Natural killer cell treated with Interleukin-12 subunit alpha and Interleukin-12 subunit beta and Interleukin-15 and Interleukin-18, amount 100 ng/mL, for 72 hours (primary cell): ENCODE measurements around the gene TGFBI. TPM values are rescaled to one million over a fixed set of nuclear protein-coding genes. Genes with fewer than 3 reads are reported as not detected.

ENCODE experiments used
- ATAC-seq, 2 donors: fragments of 150-1000 bp; cut with Tn5 transposase in 1 of 2; sonication (Bioruptor Pico), chemical (Tn5 transposase) in 1 of 2; 2 replicates each; pipeline ENCODE4 v1.10.0; 2021
- DNase-seq: peaks from one replicate; pipeline ENCODE4 v3.0.0; 2022; ENCODE audit warnings: low spot score
- H3K27ac Mint-ChIP-seq, 2 donors: 1 replicate in 1 of 2; 2 replicates in 1 of 2; pipeline ENCODE4 v1.8.0; 2022; ENCODE audit warnings: mixed read lengths in 2 of 2, mild to moderate bottlenecking in 1 of 2, moderate library complexity in 1 of 2
- H3K27me3 Mint-ChIP-seq, 2 donors: 1 replicate in 1 of 2; 2 replicates in 1 of 2; pipeline ENCODE4 v1.8.0; 2022; ENCODE audit warnings: mixed read lengths in 2 of 2
- H3K36me3 Mint-ChIP-seq: one replicate; pipeline ENCODE4 v1.8.0; 2022; ENCODE audit warnings: mixed read lengths
- H3K4me1 Mint-ChIP-seq, 2 donors: 1 replicate in 1 of 2; 2 replicates in 1 of 2; pipeline ENCODE4 v1.8.0; 2022; ENCODE audit warnings: low read depth in 2 of 2, mixed read lengths in 2 of 2, mild to moderate bottlenecking in 1 of 2
- H3K4me3 Mint-ChIP-seq: one replicate; pipeline ENCODE4 v1.8.0; 2022; ENCODE audit warnings: mixed read lengths
- H3K9me3 Mint-ChIP-seq: 2 replicates; pipeline ENCODE4 v1.8.0; 2022; ENCODE audit warnings: mixed read lengths
- total RNA-seq, 2 donors: library from RNA; stranded (reverse); gene quantifications; one replicate each; pipeline ENCODE4 v1.2.3, GENCODE V29; 2022

Gene TGFBI
- total RNA-seq, 2 donors from 2014 or later: not detected

- no peak overlapping the region for H3K4me3 Mint-ChIP-seq
- DNase-seq: no peak
- no peak overlapping the region for H3K27ac Mint-ChIP-seq
- no peak for ATAC-seq
- no peaks in the 10 kb centered on the region for H3K4me1 Mint-ChIP-seq
- H3K36me3 Mint-ChIP-seq: no peaks in the 10 kb centered on the region
- no peaks in the 10 kb centered on the region for H3K9me3 Mint-ChIP-seq
- H3K27me3 Mint-ChIP-seq: peaks cover 30 to 44% of the 10 kb centered on the region in 2 donors
These were observed 71.1 kb downstream of the TGFBI start for GRCh38 chr5:136099870-136100269.

GRCh38 chr5:136101884-136102283, 73.1 kb downstream of the TGFBI start:
- peaks cover 23 to 32% of the 10 kb centered on the region in 2 donors for H3K27me3 Mint-ChIP-seq

DNA sequence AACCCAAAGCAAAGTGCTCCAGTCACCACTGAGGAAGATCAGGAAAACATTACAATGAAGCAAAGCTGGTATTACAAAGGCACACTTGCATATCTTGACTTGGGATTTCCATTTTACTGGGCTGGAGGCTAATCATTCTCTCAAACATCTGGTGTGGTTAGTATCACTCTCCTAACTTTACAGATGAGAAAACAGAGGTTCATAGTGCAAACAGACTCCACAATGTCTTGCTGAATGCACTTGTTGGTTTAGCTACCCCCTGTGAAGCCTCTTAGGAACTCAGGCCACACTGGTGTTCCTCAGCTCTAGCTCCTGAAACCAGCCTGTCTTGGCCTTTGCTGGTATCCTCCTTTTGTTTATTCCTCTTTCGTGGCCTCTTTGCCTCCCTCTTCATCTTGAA, 74.3 kb downstream of the TGFBI start:
- H3K27ac Mint-ChIP-seq: no peak overlapping the region
- DNase-seq (no peak), ATAC-seq (no peak)
- H3K4me3 Mint-ChIP-seq: no peak overlapping the region
- no peaks in the 10 kb centered on the region for H3K4me1 Mint-ChIP-seq
- no peaks in the 10 kb centered on the region for H3K9me3 Mint-ChIP-seq
- peaks cover 21 to 25% of the 10 kb centered on the region in 2 donors for H3K27me3 Mint-ChIP-seq
- H3K36me3 Mint-ChIP-seq: no peaks in the 10 kb centered on the region

More at GRCh38 chr5:136101884-136102283, 73.1 kb downstream of the TGFBI start:
- H3K27ac Mint-ChIP-seq: no peak overlapping the region
- ATAC-seq (no peak), DNase-seq (no peak)
- no peaks in the 10 kb centered on the region for H3K4me1 Mint-ChIP-seq
- H3K9me3 Mint-ChIP-seq: no peaks in the 10 kb centered on the region
- H3K4me3 Mint-ChIP-seq: no peak overlapping the region
- no peaks in the 10 kb centered on the region for H3K36me3 Mint-ChIP-seq

DNA sequence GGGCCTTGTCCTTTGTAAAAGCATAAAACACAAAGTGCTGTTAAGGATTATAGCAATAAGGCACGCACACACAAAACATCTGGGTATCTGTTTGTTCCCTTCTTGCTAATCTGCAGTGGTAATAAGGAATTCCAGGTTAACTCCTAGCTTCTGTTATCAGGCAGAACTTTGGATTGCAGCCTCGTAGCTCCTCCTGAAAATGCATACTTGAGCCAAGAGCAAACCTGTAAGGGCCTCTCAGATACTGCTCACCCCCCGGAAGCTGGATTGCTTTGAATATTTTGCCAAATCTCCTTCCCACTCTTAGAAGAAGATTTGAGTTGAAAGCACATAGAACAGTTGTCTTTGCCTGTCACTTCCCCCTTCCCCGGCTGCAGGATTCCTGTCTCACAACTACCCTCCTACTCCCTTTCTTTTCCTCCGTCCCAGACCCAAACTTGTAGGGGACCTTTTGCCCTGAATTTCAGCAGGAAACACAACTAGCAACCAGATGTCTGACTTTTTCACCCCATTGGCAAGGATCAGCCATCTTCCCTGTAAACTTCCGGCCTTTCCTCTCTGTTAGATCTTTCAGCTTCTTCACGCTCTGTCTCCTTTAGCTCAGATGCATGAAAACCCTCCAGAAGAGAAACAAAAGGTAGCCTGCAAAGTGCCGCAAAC, 75.6 kb downstream of the TGFBI start:
- Mint-ChIP-seq H3K36me3 (no peaks in the 10 kb centered on the region), H3K4me3 (no peak overlapping the region), H3K27me3 (peaks cover 15 to 25% of the 10 kb centered on the region in 2 donors), H3K9me3 (no peaks in the 10 kb centered on the region), H3K27ac (no peak overlapping the region), H3K4me1 (no peaks in the 10 kb centered on the region)
- no peak for ATAC-seq
- DNase-seq: no peak

DNA sequence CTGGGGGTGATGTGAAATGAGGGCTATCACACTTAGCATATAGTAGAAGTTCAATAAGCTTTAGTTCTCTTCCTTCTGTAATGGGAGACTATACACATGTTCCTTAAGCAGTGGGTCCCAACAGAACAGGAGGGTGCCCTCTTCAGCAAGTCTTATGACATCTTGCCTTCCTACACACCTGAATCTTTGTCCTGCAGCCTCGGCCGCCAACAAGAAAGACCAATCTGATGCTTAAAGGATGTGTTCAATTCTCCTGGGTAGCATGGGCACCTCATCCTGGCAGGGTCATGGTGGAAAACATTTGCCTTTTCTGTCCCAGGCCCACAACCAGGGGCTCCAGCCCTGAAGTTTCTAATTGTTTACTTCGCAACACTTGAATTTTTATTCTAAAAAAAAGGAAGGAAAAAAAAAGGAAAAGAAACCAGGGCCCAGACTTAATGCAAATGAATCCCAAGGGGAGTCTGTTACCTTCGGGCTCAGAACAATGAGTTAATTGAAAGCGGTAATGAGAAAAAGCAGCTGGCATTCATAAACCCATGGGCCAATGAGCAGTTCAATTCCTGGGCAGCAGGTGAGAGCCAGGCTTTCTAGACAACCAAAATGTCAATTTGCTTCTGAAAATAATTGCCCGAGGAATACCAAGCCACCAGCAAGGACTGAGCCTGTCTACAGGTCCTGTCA, 77.7 kb downstream of the TGFBI start:
- H3K27me3 Mint-ChIP-seq: peaks cover 14 to 17% of the 10 kb centered on the region in 2 donors
- no peak overlapping the region for H3K27ac Mint-ChIP-seq
- no peaks in the 10 kb centered on the region for H3K4me1 Mint-ChIP-seq
- no peaks in the 10 kb centered on the region for H3K9me3 Mint-ChIP-seq
- ATAC-seq (no peak), DNase-seq (no peak)
- no peaks in the 10 kb centered on the region for H3K36me3 Mint-ChIP-seq
- H3K4me3 Mint-ChIP-seq: no peak overlapping the region

- Mint-ChIP-seq H3K9me3 (no peaks in the 10 kb centered on the region), H3K4me3 (no peak overlapping the region), H3K27ac (no peak overlapping the region), H3K4me1 (no peaks in the 10 kb centered on the region), H3K27me3 (peaks cover 18 to 24% of the 10 kb centered on the region in 2 donors), H3K36me3 (no peaks in the 10 kb centered on the region)
- ATAC-seq (no peak), DNase-seq (no peak)
These were observed 79.4 kb downstream of the TGFBI start for GRCh38 chr5:136108180-136108611.

DNA sequence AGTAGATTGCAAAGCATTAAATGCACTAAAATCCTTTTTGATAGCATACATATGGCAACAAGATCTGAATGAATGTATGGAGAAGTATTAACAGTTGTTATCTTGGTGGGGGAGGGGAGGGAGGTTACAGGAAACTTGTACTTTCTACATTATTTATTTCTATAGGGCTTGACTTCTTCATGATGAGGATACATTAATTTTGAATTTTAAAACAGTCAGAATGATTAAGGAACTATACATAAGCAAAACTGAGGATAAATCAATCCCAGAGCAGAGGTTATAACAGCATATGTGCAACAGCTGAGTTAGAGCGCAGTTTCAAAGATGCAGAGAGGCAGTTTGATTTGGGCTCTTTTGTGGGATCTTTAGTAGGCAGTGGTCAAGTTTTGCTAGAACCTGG, 80.0 kb downstream of the TGFBI start:
- Mint-ChIP-seq H3K27me3 (peaks cover 18 to 24% of the 10 kb centered on the region in 2 donors), H3K4me1 (no peaks in the 10 kb centered on the region), H3K4me3 (no peak overlapping the region), H3K27ac (no peak overlapping the region), H3K36me3 (no peaks in the 10 kb centered on the region), H3K9me3 (no peaks in the 10 kb centered on the region)
- DNase-seq (no peak), ATAC-seq (no peak)

GRCh38 chr5:136109453-136110135, 80.8 kb downstream of the TGFBI start:
- H3K27me3 Mint-ChIP-seq: peaks cover 18 to 21% of the 10 kb centered on the region in 2 donors
- H3K9me3 Mint-ChIP-seq: no peaks in the 10 kb centered on the region
- no peak overlapping the region for H3K4me3 Mint-ChIP-seq
- no peak for DNase-seq
- ATAC-seq: no peak
- H3K36me3 Mint-ChIP-seq: no peaks in the 10 kb centered on the region
- no peaks in the 10 kb centered on the region for H3K4me1 Mint-ChIP-seq
- H3K27ac Mint-ChIP-seq: no peak overlapping the region

Other genes with a start within 250 kb of the TGFBI start
- not detected for gene SLC25A48, start 194.3 kb upstream of the TGFBI start, total RNA-seq
- gene IL9, start 133.1 kb upstream of the TGFBI start, total RNA-seq: 1 to 10 TPM in 1 of 2 donors, under 1 TPM in 1; 0.52 to 3.0 TPM
- not detected for gene LECT2, start 74.0 kb upstream of the TGFBI start, total RNA-seq
- gene SMAD5, start 103.9 kb downstream of the TGFBI start, total RNA-seq: 10 to 100 TPM; 27.5 to 37.6 TPM
- gene SMIM32, start 164.2 kb downstream of the TGFBI start, total RNA-seq: not detected